HG02798 (cell line): ENCODE measurements around the gene ZKSCAN8.
"Not testable (repeated sequence)": the region's sequence is repeated elsewhere in the genome, so short reads cannot be mapped to it uniquely, and the experiment has no call there.

Source experiments
- ATAC-seq: cut with Tn5 transposase; IDR thresholded peaks from one replicate; pipeline ENCODE4 v1.9.1; 2021; ENCODE audit warnings: mild to moderate bottlenecking; ENCODE audit not compliant: unreplicated experiment, poor library complexity

Gene ZKSCAN8

DNA sequence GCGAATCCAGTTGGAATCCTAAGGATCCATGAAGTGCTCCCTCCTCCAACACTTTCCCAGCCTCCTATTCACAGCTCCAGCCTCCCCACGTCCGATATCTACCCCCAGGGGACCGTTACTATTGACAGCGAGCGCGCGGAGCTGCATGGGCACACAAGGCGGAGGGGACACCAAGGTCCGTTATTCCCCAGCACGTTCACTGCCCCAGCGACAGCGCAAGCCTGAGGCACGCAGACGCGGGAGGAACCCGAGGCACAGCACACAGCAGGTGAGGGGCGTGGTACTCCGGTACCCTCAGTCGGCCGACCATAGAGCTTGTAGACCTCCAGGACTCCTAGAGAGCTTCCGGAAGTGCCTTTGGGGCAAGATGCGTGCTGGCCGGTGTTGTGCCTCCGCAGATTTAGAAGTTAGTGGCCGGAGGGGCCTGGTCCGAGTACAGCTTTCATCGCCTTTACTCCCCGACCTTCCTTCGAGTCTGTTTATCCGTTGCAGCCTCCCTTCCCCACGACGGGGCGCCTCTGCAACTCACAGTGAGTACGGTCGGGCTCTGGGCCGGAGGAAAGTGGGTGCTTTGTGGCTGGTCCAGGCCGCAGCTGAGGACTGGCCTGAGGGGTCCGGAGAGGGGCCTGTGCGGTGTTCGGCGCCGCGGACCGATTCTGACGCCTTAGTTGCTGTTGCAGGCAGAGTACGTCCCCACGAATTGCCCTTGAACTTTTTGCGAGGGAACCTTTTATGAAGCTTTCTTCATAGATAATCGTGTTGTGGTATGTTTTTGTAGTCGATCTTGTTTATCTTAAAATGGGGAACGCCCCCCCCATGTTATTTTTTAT, at the start of gene ZKSCAN8:
TSS of gene ZKSCAN8 (plus strand) at position 384 of the 830 bp plus-strand sequence. CDS start 6,525 bp downstream, outside the sequence.
- peak; percentile 85 for ATAC-seq

DNA sequence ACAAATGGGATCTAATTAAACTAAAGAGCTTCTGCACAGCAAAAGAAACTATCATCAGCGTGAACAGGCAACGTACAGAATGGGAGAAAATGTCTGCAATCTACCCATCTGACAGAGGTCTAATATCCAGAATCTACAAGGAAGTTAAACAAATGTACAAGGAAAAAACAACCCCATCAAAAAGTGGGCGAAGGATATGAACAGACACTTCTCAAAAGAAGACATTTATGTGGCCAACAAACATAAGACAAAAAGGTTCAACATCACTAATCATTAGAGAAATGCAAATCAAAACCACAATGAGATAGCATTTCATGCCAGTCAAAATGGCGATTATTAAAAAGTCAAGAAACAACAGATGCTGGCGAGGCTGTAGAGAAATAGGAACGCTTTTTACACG, 39.5 kb upstream of the ZKSCAN8 start:
- not testable (repeated sequence) for ATAC-seq

DNA sequence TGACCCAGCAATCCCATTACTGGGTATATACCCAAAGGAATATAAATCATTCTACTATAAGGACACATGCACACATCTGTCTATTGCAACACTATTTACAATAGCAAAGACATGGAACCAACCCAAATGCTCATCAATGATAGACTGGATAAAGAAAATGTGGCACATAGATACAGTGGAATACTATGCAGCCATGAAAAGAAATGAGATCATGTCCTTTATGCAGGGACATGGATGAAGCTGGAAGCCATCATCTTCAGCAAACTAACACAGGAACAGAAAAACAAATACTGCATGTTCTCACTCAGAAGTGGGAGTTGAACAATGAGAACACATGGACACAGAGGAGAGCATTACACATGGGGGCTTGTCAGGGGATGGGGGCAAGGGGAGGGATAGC, 39.0 kb upstream of the ZKSCAN8 start:
- not testable (repeated sequence) for ATAC-seq

DNA sequence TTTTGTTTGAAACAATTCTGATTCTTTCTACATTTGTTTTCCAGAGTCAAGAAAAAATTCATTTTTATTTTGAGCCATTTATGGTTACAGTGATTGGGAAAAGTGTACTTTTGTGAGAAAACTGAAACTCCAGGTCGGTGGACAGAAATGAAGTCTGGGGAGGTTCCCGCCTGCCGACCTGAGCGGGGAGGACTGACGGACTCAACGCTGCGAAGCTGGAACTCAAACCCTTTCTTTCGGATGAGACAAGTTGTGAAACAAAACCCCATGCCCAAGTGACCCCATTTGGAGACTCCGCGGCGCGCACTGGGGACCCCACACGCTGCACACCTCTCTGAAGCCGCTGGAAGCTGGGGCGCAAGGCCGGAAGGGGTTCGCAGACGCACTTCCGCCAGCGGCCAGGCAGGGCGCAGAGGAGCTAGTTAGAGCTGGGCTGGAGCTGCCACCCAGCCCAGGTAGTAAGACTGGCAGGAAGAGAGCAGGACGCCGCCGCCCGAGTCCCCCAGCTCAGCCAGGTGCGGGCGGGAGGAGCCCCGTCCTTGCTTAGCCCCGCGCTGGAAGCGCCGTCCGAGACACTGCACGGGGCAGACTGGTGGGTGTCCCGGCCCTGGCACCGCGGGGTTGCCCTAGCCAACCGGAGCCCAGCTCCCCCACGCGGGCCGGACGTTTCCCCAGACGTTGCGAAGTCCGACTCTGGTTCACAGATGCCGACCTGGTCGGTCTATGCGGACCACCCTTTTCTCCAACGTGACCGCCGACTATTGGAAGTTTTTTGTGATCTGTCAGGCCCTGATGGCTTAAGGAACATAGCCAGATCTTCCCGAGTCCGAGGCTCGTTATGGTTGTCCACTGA, 37.1 kb upstream of the ZKSCAN8 start:
- peak; percentile 100 for ATAC-seq

DNA sequence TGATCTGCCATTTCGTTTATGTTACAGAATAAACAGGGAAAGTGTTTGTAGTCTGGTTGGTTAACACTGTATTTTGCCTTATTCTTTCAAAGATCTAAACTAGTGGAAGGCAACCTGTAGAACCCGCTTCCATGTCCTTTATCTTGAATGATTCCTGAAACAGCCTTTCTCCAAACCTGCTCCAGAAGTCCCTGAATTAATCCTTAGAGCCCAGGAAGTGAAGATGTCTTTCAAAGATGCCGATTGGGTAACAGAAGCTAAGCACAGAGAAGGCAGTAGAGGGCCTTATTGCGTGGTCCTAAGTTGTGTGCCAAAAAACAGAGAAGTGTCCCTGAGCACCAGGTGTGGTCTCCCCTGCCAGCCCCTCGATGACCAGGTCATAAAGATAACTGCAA, 36.4 kb upstream of the ZKSCAN8 start:
- no peak for ATAC-seq

DNA sequence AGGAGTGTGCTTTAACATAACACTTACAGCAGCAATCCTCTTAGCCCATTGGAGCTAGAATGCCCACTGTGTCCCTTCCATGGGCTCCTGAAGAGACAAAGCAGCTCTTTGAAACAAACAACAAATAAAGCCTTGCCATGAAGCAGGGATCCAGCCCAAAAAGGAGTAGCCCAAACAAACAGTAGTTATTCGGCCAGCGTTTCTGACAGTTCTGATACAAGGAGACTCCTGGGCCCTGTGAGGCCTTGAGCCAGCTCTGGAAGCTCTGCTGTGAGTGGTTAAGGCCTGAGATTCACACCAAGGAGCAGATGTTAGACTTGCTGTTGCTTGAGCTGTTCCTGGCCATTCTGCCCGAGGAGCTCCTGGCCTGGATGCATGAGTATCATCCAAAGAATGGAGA, 34.2 kb upstream of the ZKSCAN8 start:
- ATAC-seq, result no peak

DNA sequence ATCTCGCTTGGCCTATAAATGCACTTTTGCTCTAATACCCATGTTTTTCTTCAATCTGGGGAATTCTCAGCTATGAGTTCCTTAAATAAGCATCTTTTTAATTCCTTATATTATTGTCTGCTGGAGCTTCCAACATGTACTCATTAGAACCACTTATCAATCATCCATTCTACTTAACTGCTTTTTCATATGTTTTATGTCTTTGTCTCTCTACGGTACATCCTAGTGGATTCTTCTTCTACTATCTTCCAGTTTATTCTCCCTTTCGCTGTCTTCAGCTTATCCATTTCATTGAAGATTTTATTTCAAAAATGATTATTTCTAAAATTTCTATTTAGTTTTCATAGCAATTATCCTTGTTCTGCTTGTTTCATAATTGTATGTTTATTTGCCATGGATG, 29.7 kb upstream of the ZKSCAN8 start:
- ATAC-seq, result no peak

DNA sequence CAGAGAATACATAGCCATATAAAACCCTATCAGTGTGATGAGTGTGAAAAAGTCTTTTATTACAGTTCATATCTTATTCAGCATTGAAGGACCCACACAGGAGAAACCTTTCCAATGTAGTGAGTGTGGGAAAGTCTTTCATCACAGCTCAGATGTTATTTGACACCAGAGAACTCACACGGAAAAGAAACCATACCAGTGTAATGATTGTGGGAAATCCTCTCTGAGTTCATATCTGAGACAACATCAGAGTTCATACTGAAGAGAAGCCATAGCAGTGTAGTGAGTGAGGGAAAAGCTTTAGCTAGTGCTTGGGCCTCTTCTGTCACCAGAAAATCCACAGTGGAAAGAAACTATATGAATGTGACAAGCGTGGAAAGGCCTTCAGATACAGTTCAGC, 25.9 kb upstream of the ZKSCAN8 start:
- no peak for ATAC-seq

DNA sequence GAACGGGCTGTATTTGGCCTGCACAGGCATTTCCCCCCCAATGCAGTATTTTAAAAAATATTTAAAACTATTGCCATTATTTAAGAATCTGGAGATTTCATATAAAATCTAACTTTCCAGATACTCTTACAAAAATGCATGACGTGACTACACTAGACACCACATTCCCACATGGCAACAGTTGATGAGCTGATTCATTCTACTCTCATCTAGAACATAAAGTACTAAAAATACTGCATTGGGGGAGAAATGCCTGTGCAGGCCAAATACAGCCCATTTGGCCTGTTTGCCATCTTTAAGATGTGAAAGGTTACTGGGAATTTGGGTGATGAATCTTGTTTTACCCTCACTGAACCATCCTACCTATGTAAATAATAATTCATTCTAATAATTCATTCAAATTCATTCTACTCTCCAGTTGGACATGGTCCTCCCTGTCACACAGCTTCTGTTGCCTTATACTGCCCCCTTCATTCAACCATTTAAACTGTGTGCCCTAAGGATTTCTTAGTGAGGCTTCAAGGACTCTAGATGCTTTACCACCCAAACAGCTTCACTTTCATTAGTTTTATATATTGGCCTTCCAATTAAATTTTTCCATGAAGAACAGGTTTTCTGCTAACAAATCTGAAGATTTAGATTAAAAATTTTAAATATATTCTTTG, 24.2 kb upstream of the ZKSCAN8 start:
- no peak for ATAC-seq

DNA sequence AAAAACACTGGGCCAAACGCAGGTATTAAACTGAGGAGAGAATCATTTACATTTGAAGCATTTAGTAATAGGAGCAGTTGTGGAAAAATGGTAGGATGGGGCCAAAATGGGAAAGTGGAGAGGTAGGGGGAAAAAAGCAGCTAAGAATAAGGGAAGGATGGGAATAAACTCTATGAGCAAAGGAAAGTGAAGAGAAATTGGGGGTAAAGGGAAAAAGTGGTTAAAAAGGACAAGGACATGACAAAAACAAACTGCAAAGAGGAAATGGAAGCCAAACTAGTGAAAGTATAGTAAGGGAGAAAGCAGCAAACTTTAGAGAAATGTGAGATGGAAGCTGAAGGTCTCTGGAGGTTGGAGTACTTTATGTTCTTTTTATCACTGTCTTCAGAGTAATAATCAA, 23.5 kb upstream of the ZKSCAN8 start:
- ATAC-seq, result no peak

DNA sequence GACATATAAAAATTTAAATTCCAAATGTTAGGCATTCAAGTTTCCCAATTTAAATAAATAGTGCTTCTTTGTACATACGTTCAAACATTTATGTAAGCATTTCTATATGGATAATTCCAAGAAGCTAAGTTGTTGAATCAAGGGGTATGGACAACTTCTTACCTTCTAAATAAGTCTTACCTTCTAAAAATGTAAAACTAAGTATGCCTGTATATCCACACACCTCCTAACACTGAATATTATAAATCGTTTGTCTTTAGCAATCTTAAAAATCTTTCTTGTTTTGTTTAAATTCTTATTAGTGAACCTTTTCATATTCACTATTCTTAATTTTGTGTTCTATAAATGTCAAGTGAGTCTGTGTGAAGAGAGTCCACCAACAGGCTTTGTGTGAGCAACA, 19.8 kb upstream of the ZKSCAN8 start:
- ATAC-seq, result no peak

DNA sequence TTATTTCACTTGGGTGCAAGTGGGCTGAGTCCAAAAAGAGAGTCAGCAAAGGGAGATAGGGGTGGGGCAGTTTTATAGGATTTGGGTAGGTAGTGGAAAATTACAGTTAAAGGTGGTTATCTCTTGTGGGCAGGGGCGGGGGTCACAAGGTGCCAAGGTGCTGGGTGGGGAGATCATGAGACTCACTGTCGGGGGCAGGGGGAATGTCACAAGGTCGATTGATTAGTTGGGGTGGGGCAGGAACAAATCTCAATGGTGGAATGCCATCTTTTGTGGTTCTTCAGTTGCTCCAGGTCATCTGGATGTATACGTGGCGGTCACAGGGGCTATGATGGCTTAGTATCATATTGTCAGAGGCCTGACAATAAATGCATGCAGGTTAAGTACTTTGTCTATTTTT, 19.4 kb upstream of the ZKSCAN8 start:
- not testable (repeated sequence) for ATAC-seq

DNA sequence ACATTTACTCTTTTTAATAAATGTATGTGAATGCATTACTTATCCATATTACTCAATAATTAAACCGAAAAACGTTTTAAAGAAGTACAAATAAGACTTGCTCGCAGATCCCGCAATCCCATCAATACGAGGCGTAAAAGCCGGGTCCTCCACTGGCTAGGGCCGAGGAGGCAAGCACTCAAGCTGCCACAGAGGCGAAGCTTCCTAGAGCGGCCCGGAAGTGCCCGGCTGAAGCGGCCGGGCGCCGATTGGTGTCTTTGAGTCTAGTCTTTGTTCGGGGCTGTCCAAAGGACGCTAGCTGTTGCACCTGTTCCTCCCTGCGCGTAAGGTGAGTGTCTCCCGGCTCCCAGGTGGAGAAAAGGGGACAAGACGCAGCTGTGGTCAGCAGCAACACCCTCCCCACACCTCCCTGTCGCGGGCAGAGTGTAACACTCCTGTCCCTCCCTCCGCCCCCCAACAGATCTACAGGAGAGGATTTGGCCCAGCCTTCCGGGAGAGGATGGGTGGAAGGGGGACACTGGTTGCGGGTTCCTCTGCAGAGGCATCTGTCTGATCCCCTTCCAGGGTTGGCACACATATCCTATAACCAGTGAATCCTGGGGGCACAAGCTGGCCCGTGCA, 17.2 kb upstream of the ZKSCAN8 start, which contains the start of gene ZSCAN16:
TSS of gene ZSCAN16 (plus strand) at position 260 of the 621 bp plus-strand sequence. CDS start 835 bp downstream, outside the sequence.
- peak; percentile 100 for ATAC-seq

DNA sequence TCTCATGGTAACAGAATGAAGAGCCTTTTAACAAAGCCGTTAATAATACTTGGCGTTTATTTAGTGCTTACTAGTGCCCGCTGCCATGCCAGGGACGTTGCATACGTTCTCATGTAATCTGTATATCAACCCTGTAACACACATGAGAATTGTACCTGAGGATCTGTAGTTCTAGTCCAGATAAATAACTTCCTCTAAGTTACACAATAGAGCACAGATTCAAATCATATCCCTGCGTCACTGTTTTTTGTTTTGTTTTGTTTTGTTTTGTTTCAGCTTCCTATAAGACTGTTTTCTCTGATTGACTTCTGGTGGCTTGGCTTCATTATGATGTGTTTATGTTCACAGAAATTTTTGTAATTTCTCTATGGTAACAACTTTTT, 16.7 kb upstream of the ZKSCAN8 start:
- no peak for ATAC-seq

DNA sequence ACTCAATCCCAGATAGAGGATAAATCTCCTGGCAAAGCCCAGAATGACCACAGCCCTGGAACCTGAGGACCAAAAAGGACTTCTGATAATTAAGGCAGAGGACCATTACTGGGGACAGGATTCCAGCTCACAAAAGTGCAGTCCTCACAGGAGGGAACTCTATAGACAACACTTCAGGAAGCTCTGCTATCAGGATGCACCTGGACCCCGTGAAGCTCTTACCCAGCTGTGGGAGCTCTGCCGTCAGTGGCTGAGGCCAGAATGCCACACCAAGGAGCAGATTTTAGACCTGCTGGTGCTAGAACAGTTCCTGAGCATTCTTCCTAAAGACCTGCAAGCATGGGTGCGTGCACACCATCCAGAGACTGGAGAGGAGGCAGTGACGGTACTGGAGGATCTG, 16.3 kb upstream of the ZKSCAN8 start:
- ATAC-seq, result no peak

DNA sequence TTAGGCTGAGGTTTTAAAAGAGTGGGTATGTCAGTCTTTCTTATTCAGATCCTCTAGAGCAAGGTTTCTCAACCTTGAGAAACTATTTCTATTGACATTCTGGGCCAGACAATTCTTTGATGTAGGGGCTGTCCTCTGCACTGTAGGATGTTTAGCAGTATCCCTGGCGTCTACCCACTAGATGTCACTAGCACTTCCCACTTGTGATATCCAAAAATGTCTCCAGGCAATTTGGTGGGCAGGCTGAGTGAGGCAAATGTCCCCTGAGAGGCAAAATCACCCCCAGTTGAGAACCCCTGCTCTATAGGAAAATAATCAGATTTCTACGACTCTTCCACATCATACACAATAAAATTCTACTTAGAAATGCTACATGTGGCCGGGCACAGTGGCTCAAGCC, 7.7 kb upstream of the ZKSCAN8 start:
- ATAC-seq, result no peak

DNA sequence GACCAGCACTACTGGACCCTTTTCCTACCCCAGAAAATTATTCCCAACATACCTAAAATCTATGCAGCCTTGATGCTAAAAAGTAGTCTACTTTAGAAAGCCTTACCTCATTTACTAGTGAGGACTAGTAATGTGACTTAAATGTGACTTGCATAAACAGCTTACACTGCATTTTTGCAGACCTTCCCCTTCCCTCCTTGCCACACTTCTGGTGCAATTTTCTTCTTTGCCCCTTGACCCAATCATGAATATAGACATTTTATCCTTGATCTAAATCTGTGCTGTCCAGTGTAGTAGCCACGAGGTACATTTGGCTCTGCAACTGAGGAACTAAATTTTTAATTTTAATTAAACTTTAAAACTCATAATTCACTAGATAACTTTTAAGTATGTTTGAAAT, 7.0 kb upstream of the ZKSCAN8 start:
- no peak for ATAC-seq

DNA sequence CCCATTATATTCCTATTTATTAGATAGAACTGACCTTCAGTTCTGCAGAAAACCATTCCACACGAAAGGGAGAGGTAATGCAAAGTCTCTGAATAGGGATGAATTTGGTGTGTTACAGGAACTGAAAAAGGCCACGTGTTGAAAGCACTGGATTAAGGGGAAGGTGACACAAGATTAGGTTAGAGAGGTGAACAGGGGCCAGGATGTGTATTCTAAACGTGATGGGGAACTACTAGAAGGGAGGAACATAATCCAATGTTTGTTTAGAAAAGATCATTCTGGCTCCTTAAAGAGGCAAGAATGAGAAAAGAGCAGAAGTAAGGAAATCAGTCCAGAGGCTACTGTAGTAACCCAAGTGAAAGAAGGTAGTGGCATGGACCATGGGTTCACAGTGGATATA, 6.3 kb upstream of the ZKSCAN8 start:
- no peak for ATAC-seq

DNA sequence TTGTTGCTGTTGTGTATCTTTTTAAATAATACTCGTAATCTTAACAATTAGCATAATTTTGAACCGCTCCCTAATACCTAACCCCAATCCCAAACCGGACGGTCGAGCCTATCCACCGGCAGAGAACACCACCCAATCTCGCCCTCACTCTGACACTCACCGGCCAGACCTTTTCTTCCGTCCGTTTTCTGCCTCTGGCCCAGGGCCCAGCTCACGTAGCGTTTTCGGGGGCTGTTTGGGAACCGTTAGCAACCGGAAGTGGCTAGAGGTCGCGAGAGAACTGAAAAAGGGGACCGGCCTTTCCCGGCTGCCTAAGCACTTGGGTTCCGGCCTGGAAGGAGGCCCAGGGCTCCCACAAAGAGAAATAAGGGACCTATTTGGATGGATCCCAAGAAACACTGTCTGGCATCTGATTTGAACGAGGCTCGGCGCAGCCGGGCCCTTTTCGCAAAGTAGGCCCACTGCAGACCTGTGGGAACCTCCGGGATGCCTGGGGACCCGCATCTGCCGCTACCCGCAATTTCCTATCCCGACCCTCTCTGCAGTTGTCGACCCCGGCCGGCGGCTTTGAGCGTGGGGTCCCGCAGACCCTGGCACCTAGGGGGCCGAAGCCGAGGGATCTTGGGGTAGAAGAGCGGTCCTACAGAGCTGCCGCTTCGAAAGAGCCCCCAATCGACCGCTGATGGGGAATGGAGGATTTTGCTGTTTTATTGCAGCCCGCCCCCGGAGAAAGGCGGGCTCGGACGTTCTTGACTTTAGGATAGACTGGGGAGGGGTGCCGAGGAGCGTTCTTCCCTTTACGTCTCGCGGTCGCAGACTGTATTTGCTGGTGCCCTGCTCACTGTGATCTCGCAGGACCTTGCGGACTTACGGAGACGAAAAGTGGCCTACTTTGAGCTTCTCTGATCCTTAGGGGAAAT, 4.8 kb upstream of the ZKSCAN8 start:
- peak; percentile 78 for ATAC-seq
